ENCODE data around the gene POU2F1.

DNA sequence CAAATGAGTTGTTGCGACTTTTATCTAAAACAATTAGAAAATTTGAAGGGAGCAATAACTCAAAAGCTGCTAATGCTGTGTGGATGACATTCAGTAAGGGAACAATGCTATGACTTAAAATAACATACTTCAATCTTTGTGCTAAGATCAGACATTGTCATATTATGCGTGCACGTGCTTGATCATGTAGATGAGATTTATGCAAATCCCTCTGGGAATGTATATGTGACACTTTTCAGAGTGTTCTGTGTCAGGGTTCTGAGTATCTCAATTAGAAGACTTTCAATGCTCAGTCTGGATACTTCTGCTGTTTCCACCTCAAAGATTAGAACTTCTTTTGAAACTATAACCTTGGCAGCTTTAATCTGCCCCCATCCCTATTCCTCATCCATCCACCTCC is 18.6 kb upstream of the POU2F1 start:
- TF ChIP-seq CTCF (IDR thresholded peaks at IDR 0.05) (no peak), POLR2AphosphoS5 (IDR thresholded peaks at IDR 0.05) (no peak)

Measured in upper lobe of left lung (tissue), 4 donors.